ENCODE results near the gene SIPA1.
A peak's percentile ranks its signal among the peaks of the same experiment; 100 is the strongest.

Gene SIPA1

GRCh38 chr11:65637794-65638419, at the start of gene SIPA1:
TSS of gene SIPA1 (plus strand) at chr11:65638101. CDS start at chr11:65640922, 2,821 bp downstream.
- in situ Hi-C loops (cut with HindIII; ENCODE audit: low sequenced_read_pairs) = no loop called here
- TF ChIP-seq CTCF (IDR thresholded peaks at IDR 0.05; ENCODE audit: low read depth, low read length) = peak; percentile 81
- peak; percentile 96 for DNase-seq (ENCODE audit: low read depth, low spot score)

GRCh38 chr11:65588199-65589054, 49.5 kb upstream of the SIPA1 start:
- DNase-seq (ENCODE audit: low read depth, low spot score) = peak; percentile 51
- no peak overlapping the region for H3K4me3 ChIP-seq (ENCODE audit: low read depth, low read length)
- TF ChIP-seq CTCF (IDR thresholded peaks at IDR 0.05; ENCODE audit: low read depth, low read length) = peak; percentile 64
- in situ Hi-C loops (cut with HindIII; ENCODE audit: low sequenced_read_pairs) = no loop called here

More at GRCh38 chr11:65637794-65638419, at the start of gene SIPA1:
- H3K4me3 ChIP-seq (ENCODE audit: low read depth, low read length) = peak within 1 kb of the TSS; percentile 72

- in situ Hi-C loops (cut with HindIII; ENCODE audit: low sequenced_read_pairs) = no loop called here
- TF ChIP-seq CTCF (IDR thresholded peaks at IDR 0.05; ENCODE audit: low read depth, low read length) = no peak
- no peak overlapping the region for H3K4me3 ChIP-seq (ENCODE audit: low read depth, low read length)
- DNase-seq (ENCODE audit: low read depth, low spot score) = no peak
Measured at GRCh38 chr11:65589444-65590239, 48.3 kb upstream of the SIPA1 start.

- H3K4me3 ChIP-seq (ENCODE audit: low read depth, low read length) = no peak overlapping the region
- no peak for TF ChIP-seq CTCF (IDR thresholded peaks at IDR 0.05; ENCODE audit: low read depth, low read length)
- in situ Hi-C loops (cut with HindIII; ENCODE audit: low sequenced_read_pairs) = no loop called here
- no peak for DNase-seq (ENCODE audit: low read depth, low spot score)
Measured at GRCh38 chr11:65590240-65590738, 47.6 kb upstream of the SIPA1 start.

- H3K4me3 ChIP-seq (ENCODE audit: low read depth, low read length) = peak overlapping the region; percentile 22
- TF ChIP-seq CTCF (IDR thresholded peaks at IDR 0.05; ENCODE audit: low read depth, low read length) = peak; percentile 18
- peak; percentile 83 for DNase-seq (ENCODE audit: low read depth, low spot score)
- in situ Hi-C loops (cut with HindIII; ENCODE audit: low sequenced_read_pairs) = no loop called here
Measured at GRCh38 chr11:65591939-65592857, 45.7 kb upstream of the SIPA1 start.
